Prostate gland (tissue), 2 donors: Measurements from ENCODE around the gene NOP10.

Experiments
- POLR2A ChIP-seq: fragments of 450-650 bp; IDR thresholded peaks from one replicate; pipeline ENCODE4 v1.6.1; 2016; ENCODE audit warnings: antibody characterized with exemption, mild to moderate bottlenecking
- POLR2AphosphoS5 ChIP-seq: sonication (generic); formaldehyde crosslinking; IDR thresholded peaks from one replicate; pipeline ENCODE4 v1.6.1; 2017; ENCODE audit warnings: antibody characterized with exemption
- TF ChIP-seq, protein P1 (sequence below), 4 experiments: fragments of 200-600 bp in 2 of 4; fragments of 450-650 bp in 2 of 4; sonication (generic) in 2 of 4; IDR thresholded peaks; 1 replicate in 3 of 4; 2 replicates in 1 of 4; pipeline ENCODE4 v1.5.1; 2016 to 2019; ENCODE audit warnings: antibody characterized with exemption in 4 of 4, mild to moderate bottlenecking in 2 of 4, moderate library complexity in 2 of 4

DNA sequence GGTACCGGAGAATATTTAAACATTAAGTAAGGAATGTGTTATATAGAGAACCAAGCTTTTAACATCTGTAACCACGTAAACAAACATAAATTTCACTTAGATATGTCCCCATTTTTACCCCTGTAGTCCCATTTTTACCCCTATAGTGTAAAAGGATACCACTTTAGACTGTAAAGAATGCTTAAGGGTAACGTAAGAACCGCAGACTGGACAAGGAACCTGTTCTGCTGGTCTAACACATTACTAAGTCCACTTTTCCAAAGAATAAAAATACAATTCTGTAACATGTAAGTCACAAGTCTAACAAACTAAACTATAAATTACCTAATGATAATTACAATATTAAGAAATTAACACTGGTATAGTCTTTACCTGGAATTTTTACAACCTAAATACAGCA, 8.3 kb downstream of the NOP10 start:
- TF ChIP-seq, protein P1, sequence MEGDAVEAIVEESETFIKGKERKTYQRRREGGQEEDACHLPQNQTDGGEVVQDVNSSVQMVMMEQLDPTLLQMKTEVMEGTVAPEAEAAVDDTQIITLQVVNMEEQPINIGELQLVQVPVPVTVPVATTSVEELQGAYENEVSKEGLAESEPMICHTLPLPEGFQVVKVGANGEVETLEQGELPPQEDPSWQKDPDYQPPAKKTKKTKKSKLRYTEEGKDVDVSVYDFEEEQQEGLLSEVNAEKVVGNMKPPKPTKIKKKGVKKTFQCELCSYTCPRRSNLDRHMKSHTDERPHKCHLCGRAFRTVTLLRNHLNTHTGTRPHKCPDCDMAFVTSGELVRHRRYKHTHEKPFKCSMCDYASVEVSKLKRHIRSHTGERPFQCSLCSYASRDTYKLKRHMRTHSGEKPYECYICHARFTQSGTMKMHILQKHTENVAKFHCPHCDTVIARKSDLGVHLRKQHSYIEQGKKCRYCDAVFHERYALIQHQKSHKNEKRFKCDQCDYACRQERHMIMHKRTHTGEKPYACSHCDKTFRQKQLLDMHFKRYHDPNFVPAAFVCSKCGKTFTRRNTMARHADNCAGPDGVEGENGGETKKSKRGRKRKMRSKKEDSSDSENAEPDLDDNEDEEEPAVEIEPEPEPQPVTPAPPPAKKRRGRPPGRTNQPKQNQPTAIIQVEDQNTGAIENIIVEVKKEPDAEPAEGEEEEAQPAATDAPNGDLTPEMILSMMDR (IDR thresholded peaks at IDR 0.05) = no peak
- no peak for TF ChIP-seq POLR2A
- no peak for TF ChIP-seq POLR2AphosphoS5
